GDM1 (cell line): Measurements from ENCODE around the gene METRN.
"Not testable (repeated sequence)": the region's sequence is repeated elsewhere in the genome, so short reads cannot be mapped to it uniquely, and the experiment has no call there.

Experiments
- DNase-seq: peaks from one replicate; lab custom pipeline; 2025; lab: John Stamatoyannopoulos, UW

The METRN gene

DNA sequence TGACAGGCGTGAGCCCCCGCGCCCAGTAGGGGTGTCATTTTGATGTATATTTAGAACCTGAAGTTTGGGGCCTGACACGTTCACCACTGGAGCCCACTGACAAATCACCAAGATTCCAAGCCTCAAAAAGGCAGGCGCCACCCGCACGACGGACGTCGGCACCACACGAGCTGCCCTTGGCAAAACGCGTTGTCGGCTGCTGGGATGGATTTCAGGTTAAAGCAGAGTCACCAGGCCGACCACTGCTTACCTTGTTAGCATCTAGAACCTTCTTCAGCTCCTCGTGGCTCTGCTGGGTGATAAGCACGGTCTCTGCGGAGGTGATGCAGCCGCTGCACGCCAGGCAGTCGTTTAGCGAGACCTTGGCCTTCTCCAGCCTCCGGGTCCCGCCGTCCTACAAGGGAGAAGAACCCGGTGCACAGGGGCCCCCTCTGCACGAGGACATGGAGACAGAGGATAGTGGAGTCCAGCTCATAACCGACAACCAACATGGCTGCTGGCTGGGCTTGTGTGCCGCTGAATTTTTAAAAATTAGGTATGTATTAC lies 22.1 kb downstream of the METRN start:
- DNase-seq = no peak

DNA sequence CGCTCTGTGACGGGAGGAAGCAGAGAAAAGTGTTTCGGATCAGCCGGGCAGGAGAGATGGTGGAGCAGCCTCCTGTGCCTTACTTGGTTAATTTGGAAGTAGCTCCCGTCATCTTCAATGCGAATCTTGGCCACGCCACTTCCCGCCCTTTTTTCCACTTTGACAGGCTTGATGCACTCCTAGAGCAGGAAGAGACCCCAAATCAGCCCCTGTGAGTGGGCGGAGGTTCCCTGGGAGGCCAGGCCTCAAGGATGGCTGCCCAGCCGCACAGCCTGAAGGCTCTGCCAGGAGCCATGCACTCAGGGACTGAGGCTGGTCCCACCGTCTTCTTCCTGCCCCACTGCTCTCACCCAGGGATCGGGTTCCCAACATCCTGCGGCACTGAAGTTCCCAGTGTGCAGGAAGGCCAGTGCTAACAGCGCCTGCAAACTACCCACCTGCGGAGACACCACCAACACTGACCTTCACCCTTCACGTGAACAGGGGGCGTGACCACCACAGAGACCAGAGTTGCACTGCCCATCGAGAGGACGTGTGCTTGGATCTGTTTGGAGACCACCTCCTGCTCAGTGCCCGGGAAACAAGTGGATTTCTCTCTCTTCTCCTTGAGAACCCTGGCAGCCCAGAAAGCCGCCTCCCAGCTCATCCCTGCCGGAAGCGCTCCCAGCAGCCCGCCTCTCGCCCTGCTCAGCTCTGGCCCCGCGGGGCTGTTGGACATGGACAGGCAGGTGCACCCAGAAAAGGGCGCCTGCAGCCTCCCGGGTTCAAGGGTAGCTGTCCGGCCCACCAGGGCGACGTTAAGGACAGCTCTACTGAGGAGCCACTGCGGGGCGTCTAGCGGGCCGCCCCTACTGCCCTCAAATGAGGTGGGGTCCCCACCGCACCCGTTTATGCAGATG lies 24.9 kb downstream of the METRN start:
- DNase-seq = no peak

GRCh38 chr16:740459-740763 lies 25.5 kb downstream of the METRN start:
- DNase-seq = no peak

- DNase-seq = peak; percentile 85
These were observed 26.0 kb downstream of the METRN start, which contains the start of gene CIAO3 for GRCh38 chr16:740764-741505. Gene CIAO3, minus strand, starts transcription at chr16:740997. Its CDS starts 12 bp downstream, at chr16:740985.

DNA sequence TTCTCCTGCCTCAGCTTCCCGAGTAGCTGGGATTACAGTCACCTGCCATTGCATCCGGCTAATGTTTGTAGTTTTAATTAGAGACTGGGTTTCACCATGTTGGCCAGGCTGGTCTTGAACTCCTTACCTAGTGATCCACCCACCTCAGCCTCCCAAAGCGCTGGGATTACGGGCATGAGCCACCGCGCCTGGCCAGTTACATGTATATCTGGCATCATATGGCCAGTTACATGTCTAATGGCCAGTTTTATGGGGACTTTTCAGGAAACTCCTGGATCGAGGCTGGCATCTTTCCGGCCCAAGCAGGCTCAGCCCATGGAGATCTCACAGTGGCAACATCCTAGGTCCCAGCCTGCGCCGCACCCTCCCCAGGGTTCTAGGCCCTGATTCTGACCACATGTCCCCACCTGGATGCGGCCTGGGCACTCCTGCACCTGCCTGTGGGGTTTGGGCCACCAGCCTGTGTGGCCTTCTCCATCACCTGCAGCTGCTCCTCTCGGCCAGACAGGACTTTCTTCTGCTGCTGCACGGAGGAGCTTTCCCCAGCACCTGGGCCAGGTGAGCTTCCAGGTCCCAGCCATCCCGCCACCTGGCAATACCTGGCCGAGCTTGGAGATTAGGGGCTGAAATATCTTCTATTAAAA lies 27.2 kb downstream of the METRN start:
- DNase-seq = no peak

DNA sequence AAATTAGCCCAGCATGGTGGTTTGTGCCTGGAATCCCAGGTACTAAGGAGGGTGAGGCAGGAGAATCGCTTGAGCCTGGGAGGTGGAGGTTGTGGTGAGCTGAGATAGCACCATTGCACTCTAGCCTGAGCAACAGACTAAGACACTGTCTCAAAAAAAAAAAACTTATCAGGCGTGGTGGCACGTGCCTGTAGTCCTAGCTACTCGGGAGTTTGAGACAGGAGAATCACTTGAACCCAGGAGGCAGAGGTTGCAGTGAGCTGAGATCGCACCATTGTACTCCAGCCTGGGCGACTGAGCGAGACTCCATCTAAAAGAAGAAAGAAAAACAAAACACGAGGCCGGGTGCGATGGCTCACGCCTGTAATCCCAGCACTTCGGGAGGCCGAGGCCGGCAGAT lies 28.0 kb downstream of the METRN start:
- not testable (repeated sequence) for DNase-seq

DNA sequence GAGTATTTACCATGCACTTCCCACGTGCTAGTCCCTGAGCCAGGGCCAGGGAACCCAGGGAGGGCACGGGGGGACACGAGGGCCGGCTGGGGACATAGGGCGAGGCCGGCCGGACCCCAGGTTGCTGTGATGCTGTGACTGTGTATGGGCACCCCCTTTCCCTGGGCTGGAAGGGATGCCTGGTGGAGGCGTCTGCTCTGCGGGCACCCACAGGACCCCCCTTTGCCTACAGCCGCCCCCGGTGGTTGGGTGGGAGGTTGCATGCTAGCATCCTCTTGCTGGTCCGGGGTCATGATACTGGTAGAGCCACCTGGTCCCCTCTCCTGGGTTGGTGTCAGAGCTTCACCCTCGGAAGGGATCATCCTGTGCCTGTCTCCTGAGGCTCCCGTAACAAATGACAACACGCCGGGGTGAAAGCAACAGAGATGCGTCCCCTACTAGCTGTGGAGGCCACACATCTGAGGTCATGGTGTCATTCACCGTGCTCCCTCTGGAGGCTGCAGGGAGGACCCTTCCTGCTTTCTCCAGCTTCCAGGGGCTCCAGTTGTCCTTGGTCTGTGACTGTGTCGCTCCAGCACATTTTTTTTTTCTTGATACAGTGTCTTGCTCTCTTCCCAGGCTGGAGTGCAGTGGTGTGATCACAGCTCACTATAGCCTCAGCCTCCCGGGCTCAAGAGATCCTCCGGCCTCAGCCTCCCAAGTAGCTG lies 29.0 kb downstream of the METRN start:
- no peak for DNase-seq

GRCh38 chr16:745739-746138 lies 30.8 kb downstream of the METRN start:
- DNase-seq = no peak

DNA sequence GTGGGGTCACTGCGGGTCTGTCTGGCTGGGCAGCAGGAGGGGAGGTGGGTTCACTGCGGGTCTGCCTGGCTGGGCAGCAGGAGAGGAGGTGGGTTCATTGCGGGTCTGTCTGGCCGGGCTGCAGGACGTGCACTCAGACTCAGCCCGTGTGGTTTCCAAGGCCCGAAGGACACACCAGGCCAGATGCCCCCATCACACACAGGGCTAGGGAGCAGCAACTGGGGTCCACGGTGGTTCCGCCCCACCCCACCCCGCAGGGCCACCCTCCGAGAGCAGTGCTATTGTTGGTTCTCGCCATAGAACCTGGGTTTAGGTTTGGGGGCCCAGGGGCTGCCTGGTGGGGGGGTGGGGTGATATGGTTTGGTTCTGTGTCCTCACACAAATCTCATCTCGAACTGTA lies 31.7 kb downstream of the METRN start:
- no peak for DNase-seq

DNA sequence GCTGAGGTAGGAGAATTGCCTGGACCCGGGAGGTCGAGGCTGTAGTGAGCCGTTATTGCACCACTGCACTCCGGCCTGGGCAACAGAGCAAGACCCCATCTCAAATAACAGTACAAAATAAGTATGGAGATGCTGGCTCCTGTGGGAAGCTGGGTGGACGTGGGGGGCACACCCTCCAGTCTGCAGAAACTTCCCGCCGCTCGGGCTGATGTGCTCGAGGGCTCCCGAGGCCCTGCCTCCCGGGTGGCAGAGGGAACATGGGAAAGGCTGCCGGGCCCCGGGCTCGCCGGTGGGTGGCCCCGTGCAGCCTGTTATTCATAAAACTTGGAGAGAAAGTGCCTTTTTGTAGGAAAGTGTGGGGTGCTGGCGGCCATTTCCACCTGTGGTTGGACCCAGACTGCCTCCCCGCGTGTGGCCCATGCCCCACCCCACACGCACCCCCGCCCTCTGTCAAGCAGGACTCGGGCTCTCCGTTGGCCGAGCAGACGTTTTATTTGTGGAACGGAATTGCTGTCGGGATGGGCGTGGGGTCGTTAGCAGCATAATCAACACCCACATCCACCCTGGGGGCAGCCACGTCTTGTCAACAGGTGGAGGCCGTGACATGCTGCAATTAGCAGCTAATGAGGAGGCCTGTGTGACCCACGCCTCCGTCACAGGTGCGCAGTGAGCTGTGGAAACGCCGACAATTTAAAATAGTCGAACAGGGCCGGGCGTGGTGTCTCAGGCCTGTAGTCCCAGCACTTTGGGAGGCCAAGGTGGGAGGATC lies 33.2 kb downstream of the METRN start:
- DNase-seq = no peak

DNA sequence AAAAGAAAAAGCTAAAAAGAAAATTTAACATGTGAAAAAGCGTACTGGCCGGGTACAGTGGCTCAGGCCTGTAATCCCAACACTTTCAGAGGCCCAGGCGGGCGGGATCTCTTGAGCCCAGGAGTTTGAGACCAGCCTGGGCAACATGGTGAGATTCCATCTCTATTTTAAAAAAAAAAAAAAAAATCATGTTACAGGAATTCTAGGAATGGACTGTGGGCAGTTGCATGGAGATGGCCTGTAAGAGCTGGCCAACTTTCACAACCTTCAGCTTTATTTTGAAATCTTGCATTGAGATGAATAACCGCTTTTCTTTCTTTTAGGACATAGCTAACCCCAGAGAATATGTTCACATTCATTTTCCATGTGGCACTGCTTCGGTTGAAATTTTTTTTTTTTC lies 34.1 kb downstream of the METRN start:
- DNase-seq = no peak

- DNase-seq = no peak
These were observed 35.6 kb downstream of the METRN start for GRCh38 chr16:750485-750884.

- DNase-seq = no peak
These were observed 36.5 kb downstream of the METRN start for GRCh38 chr16:751152-752006.

DNA sequence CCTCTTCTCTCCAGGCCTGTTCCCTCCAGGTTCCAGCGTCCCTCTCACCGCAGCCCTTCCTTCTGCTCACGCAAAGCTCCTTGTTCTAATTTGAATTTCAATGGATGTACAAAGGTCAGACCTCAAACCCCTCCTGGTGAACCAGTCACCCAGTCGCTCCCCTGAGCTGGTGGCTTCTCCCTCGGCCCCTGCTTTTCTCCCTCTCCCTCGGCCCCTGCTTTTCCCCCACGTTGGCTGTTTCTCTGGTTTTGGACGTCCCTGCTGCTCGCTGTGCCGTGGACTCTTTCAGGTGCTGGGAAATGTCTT lies 37.0 kb downstream of the METRN start:
- no peak for DNase-seq

DNA sequence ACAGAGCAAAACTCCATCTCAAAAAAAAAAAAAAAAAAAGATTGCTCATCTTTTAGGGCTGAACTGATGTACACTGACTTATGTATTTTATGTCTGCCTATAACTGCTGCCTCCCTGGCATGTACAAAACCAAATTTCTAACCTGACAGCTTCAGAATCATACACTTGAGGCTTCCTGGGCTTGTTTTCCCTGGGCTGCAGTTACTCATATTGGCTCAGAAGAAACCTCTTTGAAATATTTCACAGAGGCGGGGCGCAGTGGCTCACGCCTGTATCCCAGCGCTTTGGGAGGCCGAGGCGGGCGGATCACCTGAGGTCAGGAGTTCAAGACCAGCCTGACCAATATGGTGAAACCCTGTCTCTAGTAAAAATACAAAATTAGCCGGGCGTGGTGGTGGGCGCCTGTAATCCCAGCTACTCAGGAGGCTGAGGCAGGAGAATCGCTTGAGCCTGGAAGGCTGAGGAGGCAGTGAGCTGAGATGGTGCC lies 39.2 kb downstream of the METRN start:
- not testable (repeated sequence) for DNase-seq

GRCh38 chr16:754656-755055 lies 39.7 kb downstream of the METRN start:
- peak; percentile 65 for DNase-seq

GRCh38 chr16:756428-756827 lies 41.5 kb downstream of the METRN start:
- no peak for DNase-seq

- no peak for DNase-seq
These were observed 44.4 kb downstream of the METRN start for GRCh38 chr16:759110-759910.

DNA sequence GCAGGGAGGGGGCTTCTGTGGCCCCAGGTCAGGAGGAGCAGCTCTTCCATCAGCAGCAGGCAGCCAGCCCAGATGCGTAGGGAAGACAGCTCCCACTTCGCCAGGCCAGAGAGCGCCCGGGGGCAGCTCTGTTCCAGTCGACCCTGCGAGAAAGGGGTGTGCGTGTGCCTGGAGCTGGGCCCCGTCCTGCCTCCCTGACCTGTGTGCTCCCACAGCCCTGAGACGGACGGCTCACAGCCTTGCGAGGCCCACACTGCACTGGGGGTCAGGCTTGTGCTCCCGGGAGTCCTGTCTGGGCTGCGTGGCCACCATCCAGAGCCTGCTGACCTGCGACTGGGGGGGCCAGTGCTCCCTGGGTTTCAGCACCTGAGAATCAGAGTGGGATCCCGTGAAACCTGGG lies 45.1 kb downstream of the METRN start:
- DNase-seq = no peak
